Stimulated activated CD4-positive, alpha-beta T cell treated with anti-CD3 and anti-CD28 coated beads, TNF-alpha, amount 100 ng/mL, for 48 hours (primary cell): Measurements from ENCODE around the gene CEP68.
"Not testable (repeated sequence)": the region's sequence is repeated elsewhere in the genome, so short reads cannot be mapped to it uniquely, and the experiment has no call there.

Experiments used
- DNase-seq, 3 donors: peaks; one replicate each; pipeline ENCODE4 v3.0.0-alpha.2; 2020; ENCODE audit warnings: low read depth in 3 of 3

Gene CEP68

GRCh38 chr2:65129826-65130663 lies 73.8 kb downstream of the CEP68 start, which contains the start of gene RAB1A:
RAB1A (minus strand) TSS chr2:65130106; CDS start chr2:65129915, 191 bp downstream.
- peak; percentile 96 to 99 (median 99) for DNase-seq

DNA sequence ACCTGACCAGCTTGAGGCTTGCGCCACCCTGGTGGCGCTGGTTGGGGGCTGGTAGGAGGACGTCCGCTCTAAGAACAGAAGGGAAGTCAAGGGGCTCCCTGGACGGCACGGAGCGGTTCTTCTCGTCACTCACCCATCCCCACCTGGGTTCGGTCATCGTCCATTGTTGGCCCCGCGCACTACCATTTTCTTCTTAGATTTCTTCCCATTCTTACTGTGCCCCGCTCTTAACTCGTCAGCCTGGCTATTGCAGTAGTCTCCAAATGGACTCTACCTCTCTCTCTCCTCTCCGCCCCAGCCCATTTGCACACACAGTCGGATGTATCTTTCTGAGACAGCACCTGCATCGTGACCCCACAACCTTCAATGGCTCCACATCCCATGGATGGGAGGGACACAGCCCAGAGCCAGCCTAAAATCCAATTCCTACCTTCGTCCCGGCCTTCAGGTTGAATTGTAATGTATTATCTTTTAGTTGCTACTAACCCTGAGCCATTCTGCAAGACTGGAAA lies 74.5 kb downstream of the CEP68 start:
- peak in 1 of 3 donors; percentile 20 for DNase-seq

GRCh38 chr2:65132930-65133329 lies 76.7 kb downstream of the CEP68 start:
- not testable (repeated sequence) for DNase-seq

DNA sequence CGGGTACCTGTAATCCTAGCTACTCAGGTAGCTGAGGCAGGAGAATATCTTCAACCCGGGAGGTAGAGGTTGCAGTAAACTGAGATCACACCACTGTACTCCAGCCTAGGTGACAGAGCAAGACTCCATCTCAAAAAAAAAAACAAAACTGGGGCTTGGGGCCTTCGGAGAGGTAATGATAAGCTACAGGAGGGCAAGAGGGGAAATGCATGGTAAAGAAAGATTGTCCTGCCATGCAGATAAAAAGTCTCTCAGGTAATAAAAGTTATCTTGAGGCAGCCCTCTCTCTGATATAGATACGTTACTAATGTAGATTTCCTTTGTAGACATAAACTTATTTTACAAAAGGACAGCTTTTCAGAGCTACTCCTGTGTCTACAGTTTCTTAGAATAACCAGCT lies 77.4 kb downstream of the CEP68 start:
- no peak for DNase-seq

DNA sequence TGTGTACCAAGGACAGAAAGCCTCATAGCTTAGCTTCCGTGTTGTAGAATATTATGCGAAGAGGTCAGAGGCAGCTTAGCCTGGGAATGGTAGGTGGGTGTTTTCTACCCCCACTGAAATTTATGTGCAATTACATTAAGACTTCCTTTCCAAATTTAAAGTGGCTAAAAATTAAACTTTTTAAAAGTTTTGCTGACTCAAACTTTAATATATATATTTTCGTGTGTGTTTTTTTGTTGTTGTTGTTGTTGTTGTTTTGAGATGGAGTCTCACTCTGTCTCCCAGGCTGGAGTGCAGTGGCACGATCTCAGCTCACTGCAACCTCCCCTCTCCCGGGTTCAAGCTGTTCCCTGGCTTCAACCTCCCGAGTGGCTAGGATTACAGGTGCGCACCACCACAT lies 77.9 kb downstream of the CEP68 start:
- DNase-seq = no peak

DNA sequence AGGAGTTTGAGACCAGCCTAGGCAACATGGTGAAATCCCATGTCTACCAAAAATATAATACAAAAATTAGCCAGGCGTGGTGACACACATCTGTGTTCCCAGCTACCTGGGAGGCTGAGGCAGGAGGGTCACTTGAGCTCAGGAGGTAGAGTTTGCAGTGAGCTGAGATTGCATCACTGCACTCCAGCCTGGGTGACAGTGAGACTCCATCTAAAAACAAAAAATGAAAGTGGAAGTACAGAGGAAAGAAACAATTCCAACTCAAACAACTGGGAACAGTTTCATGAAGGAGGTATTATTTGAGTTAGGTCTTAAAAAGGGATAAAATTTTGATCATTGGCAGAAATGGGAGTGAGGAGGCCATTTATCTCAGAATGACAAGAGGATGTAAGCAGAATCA lies 80.0 kb downstream of the CEP68 start:
- DNase-seq = no peak
